ENCODE results near the gene KLHL17.

- TF ChIP-seq EZH2phosphoT487 (IDR thresholded peaks at IDR 0.05; ENCODE audit: borderline replicate concordance, low read length), result no peak
- TF ChIP-seq, protein P1, sequence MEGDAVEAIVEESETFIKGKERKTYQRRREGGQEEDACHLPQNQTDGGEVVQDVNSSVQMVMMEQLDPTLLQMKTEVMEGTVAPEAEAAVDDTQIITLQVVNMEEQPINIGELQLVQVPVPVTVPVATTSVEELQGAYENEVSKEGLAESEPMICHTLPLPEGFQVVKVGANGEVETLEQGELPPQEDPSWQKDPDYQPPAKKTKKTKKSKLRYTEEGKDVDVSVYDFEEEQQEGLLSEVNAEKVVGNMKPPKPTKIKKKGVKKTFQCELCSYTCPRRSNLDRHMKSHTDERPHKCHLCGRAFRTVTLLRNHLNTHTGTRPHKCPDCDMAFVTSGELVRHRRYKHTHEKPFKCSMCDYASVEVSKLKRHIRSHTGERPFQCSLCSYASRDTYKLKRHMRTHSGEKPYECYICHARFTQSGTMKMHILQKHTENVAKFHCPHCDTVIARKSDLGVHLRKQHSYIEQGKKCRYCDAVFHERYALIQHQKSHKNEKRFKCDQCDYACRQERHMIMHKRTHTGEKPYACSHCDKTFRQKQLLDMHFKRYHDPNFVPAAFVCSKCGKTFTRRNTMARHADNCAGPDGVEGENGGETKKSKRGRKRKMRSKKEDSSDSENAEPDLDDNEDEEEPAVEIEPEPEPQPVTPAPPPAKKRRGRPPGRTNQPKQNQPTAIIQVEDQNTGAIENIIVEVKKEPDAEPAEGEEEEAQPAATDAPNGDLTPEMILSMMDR (IDR thresholded peaks at IDR 0.05; ENCODE audit: low read depth, low read length, poor library complexity, severe bottlenecking), result no peak
Measured at GRCh38 chr1:938711-939489, 21.5 kb upstream of the KLHL17 start.
